Measurements from ENCODE around the gene SERPINB2. TPM values are rescaled to one million over a fixed set of nuclear protein-coding genes. Genes with fewer than 3 reads are reported as not detected.

SERPINB2 gene
- total RNA-seq, 1 donor from 2014 or later = not detected

GRCh38 chr18:63868546-63868945 is 19.0 kb upstream of the SERPINB2 start:
- Mint-ChIP-seq H3K4me3 (ENCODE audit: unreplicated experiment) (no peak overlapping the region), H3K27me3 (ENCODE audit: unreplicated experiment) (no peaks in the 10 kb centered on the region), H3K9me3 (ENCODE audit: unreplicated experiment) (no peaks in the 10 kb centered on the region), H3K4me1 (ENCODE audit: low read depth, unreplicated experiment) (no peaks in the 10 kb centered on the region), H3K36me3 (ENCODE audit: unreplicated experiment) (no peaks in the 10 kb centered on the region), H3K27ac (ENCODE audit: unreplicated experiment) (no peak overlapping the region)
- DNase-seq = no peak
- TF ChIP-seq, protein P1, sequence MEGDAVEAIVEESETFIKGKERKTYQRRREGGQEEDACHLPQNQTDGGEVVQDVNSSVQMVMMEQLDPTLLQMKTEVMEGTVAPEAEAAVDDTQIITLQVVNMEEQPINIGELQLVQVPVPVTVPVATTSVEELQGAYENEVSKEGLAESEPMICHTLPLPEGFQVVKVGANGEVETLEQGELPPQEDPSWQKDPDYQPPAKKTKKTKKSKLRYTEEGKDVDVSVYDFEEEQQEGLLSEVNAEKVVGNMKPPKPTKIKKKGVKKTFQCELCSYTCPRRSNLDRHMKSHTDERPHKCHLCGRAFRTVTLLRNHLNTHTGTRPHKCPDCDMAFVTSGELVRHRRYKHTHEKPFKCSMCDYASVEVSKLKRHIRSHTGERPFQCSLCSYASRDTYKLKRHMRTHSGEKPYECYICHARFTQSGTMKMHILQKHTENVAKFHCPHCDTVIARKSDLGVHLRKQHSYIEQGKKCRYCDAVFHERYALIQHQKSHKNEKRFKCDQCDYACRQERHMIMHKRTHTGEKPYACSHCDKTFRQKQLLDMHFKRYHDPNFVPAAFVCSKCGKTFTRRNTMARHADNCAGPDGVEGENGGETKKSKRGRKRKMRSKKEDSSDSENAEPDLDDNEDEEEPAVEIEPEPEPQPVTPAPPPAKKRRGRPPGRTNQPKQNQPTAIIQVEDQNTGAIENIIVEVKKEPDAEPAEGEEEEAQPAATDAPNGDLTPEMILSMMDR (IDR thresholded peaks at IDR 0.05; ENCODE audit: partially characterized antibody, unreplicated experiment) = no peak

DNA sequence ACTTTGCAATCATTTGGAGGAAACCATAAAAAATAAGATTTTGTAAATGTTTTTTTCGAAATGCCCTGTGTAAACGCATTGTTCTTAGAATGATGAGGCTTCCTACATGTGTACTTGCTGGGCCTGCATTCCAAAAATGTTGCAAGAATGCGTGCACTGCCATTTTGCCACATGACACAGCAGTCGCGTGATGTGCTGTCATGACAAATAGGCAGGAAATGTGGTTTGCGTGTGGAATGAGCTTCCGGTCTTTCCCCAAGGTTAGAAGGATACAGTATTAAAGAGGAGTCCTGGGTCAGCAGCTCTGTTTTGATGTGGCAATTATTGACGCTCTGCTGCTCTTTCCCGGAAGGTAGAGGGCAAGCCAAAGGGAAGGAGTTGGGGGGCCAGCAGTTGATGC is 18.1 kb upstream of the SERPINB2 start:
- DNase-seq = no peak
- Mint-ChIP-seq H3K27me3 (ENCODE audit: unreplicated experiment) (no peaks in the 10 kb centered on the region), H3K9me3 (ENCODE audit: unreplicated experiment) (no peaks in the 10 kb centered on the region), H3K27ac (ENCODE audit: unreplicated experiment) (no peak overlapping the region), H3K36me3 (ENCODE audit: unreplicated experiment) (no peaks in the 10 kb centered on the region), H3K4me1 (ENCODE audit: low read depth, unreplicated experiment) (no peaks in the 10 kb centered on the region), H3K4me3 (ENCODE audit: unreplicated experiment) (no peak overlapping the region)
- TF ChIP-seq, protein P1 (IDR thresholded peaks at IDR 0.05; ENCODE audit: partially characterized antibody, unreplicated experiment) = no peak

DNA sequence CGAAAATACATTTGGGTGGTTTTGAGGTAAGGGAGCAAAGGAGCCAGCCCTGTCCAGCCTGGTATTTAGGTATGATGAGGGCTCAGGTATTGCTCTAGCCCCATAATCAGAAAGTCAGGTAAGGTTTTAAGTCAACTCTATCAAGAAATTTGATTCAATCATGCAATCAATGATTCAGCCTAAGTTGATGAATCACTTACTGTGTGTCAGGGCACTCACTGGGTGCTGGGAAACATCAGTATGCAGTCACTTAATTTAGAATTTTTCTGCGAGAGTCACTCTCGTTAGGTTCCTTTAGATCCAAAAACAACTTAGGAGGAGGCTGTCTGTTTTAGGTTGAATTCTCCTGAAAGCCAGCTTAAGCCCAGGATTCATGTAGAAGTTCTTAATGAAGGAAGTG is 17.7 kb upstream of the SERPINB2 start:
- H3K4me1 Mint-ChIP-seq (ENCODE audit: low read depth, unreplicated experiment) = no peaks in the 10 kb centered on the region
- TF ChIP-seq, protein P1 (IDR thresholded peaks at IDR 0.05; ENCODE audit: partially characterized antibody, unreplicated experiment) = no peak
- no peaks in the 10 kb centered on the region for H3K9me3 Mint-ChIP-seq (ENCODE audit: unreplicated experiment)
- no peaks in the 10 kb centered on the region for H3K27me3 Mint-ChIP-seq (ENCODE audit: unreplicated experiment)
- no peaks in the 10 kb centered on the region for H3K36me3 Mint-ChIP-seq (ENCODE audit: unreplicated experiment)
- no peak overlapping the region for H3K27ac Mint-ChIP-seq (ENCODE audit: unreplicated experiment)
- DNase-seq = no peak
- H3K4me3 Mint-ChIP-seq (ENCODE audit: unreplicated experiment) = no peak overlapping the region

GRCh38 chr18:63871836-63872235 is 15.7 kb upstream of the SERPINB2 start:
- Mint-ChIP-seq H3K4me3 (ENCODE audit: unreplicated experiment) (no peak overlapping the region), H3K27me3 (ENCODE audit: unreplicated experiment) (no peaks in the 10 kb centered on the region), H3K4me1 (ENCODE audit: low read depth, unreplicated experiment) (no peaks in the 10 kb centered on the region), H3K9me3 (ENCODE audit: unreplicated experiment) (no peaks in the 10 kb centered on the region), H3K36me3 (ENCODE audit: unreplicated experiment) (no peaks in the 10 kb centered on the region), H3K27ac (ENCODE audit: unreplicated experiment) (no peak overlapping the region)
- TF ChIP-seq, protein P1 (IDR thresholded peaks at IDR 0.05; ENCODE audit: partially characterized antibody, unreplicated experiment) = no peak
- no peak for DNase-seq

DNA sequence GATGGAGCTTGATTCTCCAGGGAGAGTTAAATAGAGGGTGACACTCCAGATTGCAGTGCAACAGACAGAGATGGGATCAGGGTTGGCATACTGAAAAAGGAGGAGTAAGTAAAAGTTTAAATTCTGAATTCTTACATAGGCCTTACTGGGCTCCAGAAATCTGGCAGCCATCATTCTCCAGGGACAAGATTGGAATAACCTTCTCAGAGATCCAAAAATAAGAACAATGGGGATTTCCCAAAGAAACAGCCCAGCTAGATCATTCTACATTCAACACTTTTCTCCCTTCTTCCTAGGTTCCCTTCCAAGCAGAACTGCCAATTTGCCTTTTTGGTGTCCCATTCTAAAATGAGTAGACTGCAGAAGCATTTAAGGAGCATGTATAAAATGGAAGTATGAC is 14.9 kb upstream of the SERPINB2 start:
- Mint-ChIP-seq H3K27me3 (ENCODE audit: unreplicated experiment) (no peaks in the 10 kb centered on the region), H3K9me3 (ENCODE audit: unreplicated experiment) (no peaks in the 10 kb centered on the region), H3K36me3 (ENCODE audit: unreplicated experiment) (no peaks in the 10 kb centered on the region), H3K4me3 (ENCODE audit: unreplicated experiment) (no peak overlapping the region), H3K4me1 (ENCODE audit: low read depth, unreplicated experiment) (no peaks in the 10 kb centered on the region), H3K27ac (ENCODE audit: unreplicated experiment) (no peak overlapping the region)
- DNase-seq = no peak
- TF ChIP-seq, protein P1 (IDR thresholded peaks at IDR 0.05; ENCODE audit: partially characterized antibody, unreplicated experiment) = no peak

Measured in glutamatergic neuron (in vitro differentiated cells).